T-helper 9 cell (primary cell): ENCODE measurements around the gene CAMKK2.
"Not testable (repeated sequence)": the region's sequence is repeated elsewhere in the genome, so short reads cannot be mapped to it uniquely, and the experiment has no call there.

Experiments
- DNase-seq: peaks from one replicate; pipeline ENCODE4 v3.0.0-alpha.2; 2020

CAMKK2 gene

DNA sequence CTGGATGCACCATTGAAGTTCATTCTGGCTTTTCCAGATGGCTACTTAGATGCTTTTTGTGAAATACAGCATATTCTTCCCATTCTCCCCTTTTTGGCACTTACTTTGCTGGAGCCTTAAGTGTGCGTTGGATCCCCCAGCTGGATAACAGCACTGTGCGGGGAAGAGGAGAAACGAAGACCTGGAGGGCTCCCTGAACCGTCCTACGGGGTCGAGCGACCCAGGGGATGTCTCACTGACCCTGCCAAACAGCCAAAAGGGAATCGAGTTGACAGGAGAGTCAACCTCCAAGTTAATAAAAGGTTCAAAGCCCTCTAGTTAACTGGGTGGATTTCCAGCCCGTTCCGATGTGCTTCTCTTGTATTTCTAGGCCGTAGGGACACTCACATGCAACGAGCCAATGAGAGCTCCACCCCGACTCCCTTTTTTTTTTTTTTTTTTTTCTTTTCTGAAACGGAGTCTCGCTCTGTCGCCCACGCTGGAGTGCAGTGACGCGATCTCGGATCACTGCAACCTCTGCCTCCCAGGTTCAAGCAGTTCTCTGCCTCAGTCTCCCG lies 1.0 kb upstream of the CAMKK2 start:
- DNase-seq = no peak

GRCh38 chr12:121295746-121296617 lies 527 bp downstream of the CAMKK2 start:
- DNase-seq = peak; percentile 18

- no peak for DNase-seq
Measured at GRCh38 chr12:121295116-121295745, 1.3 kb downstream of the CAMKK2 start.

GRCh38 chr12:121294151-121294889 lies 2.2 kb downstream of the CAMKK2 start:
- no peak for DNase-seq

DNA sequence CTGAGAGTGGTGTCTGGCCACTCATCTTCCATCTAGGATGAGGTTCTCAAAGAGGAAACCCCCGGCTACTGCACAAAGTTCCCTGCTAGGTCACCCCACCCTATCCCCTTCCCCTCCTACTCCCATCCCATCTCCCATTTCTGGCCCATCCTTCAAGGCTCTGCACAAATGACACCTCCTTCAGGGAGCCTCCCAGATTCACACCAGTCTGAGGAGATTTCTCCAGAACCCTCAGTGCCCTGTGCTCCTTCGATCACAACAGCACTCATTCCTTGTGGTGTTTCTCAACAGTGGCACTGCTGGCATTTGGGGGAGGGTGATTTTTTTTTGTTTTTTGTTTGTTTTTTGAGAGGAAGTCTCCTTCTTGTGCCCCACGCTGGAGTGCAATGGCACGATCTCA lies 2.9 kb downstream of the CAMKK2 start:
- DNase-seq = no peak

- no peak for DNase-seq
Measured at GRCh38 chr12:121290410-121290809, 6.1 kb downstream of the CAMKK2 start.

GRCh38 chr12:121289962-121290361 lies 6.5 kb downstream of the CAMKK2 start:
- DNase-seq = no peak

GRCh38 chr12:121288986-121289385 lies 7.5 kb downstream of the CAMKK2 start:
- no peak for DNase-seq

DNA sequence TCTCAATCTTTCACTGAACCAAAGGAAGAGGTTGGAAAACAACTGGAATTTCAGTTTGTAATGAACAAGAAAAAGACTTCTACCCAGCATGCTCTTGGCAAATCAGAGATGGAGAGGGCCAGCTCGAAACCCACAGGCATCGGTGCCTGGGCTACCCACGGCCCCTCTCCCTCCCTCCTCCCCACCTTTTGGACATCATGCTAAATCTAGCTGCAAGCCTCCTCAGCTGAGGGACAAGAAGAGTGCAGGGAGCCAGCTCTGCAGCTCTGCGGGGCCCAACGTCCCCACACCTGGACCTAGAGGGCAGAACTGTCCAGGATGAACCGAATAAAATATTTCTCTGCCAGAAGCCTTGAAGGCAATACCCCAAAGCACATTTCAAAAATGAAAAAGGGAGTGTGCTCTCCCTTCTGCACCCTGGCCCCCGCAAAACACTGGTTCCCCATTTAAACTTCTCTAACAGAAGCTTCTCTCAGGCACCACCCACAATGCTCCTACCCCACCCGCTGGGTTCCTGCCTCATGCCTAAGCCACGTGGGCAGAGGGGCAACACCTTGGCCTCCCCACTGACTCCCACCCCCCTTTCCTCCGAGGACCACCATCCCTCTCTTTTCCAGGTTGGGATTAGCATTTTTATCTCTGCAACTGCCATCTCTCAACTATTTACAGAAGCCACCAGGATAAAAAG lies 8.2 kb downstream of the CAMKK2 start:
- DNase-seq = no peak

DNA sequence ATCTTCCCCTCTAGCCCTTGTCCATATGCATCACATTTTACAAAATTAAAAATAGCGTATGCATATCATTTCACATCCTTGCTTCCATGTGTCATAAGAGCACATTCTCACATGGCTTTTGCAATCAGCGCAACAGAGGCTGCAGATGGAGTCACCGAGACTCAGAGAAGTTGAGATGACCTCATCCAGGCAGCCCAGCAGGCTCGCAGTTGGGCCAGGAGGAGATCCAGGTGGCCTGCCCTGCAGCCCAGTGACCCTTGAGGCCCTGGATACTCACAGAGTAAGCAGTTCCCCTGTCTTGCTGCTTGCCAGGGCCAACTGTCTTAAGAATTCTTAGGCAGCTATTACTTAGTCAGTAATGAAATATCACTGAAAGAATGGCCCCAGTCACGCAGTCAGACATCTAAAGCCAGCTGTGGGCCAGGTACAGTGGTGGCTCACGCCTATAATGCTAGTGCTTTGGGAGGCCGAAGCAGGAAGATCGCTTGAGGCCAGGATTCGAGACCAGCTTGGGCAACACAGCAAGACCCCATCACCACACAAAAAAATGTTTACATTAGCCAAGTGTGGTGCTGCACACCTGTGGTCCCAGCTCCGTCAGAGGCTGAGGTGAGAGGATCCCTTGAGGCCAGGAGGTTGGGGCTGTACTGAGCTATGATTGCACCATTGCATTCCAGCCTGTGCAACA lies 9.1 kb downstream of the CAMKK2 start:
- DNase-seq = no peak

DNA sequence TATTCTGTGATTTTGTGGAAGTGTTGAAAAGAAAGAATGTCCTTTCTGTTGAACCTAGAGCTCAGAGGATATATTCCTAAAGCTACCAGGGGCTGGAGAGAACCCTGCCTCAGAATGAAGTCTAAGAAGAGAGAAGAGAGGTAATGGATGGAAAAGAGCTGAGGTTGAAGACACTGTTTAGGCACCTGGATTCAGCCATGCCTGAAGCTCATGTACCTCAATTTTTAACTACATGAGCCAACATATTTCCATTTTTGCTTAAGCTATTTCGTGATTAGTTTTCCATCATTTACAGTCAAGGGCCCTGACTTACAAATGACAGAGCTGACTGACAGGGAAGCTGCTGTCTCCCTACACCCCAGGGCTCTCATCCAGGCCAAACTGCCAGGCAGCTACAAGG lies 10.7 kb downstream of the CAMKK2 start:
- DNase-seq = no peak

- DNase-seq = no peak
Measured at GRCh38 chr12:121284551-121285390, 11.7 kb downstream of the CAMKK2 start.

GRCh38 chr12:121283841-121284240 lies 12.7 kb downstream of the CAMKK2 start:
- no peak for DNase-seq

DNA sequence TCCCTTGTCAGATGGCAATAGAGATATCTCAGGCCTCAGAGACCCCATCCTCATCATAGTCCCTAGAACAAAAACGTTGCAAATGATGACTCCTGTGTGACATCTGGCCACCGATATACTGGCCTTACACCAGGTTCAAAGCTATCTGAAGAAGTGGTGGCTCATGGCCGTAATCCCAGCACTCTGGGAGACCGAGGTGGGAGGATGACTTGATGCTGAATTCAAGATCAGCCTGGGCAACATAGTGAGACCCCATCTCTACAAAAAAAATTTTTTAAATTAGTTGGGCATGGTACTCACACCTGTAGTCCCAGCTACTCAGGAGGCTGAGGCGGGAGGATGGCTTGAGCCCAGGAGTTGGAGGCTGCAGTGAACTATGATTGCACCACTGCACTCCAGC lies 13.1 kb downstream of the CAMKK2 start:
- DNase-seq = no peak

GRCh38 chr12:121282910-121283309 lies 13.6 kb downstream of the CAMKK2 start:
- DNase-seq = not testable (repeated sequence)

DNA sequence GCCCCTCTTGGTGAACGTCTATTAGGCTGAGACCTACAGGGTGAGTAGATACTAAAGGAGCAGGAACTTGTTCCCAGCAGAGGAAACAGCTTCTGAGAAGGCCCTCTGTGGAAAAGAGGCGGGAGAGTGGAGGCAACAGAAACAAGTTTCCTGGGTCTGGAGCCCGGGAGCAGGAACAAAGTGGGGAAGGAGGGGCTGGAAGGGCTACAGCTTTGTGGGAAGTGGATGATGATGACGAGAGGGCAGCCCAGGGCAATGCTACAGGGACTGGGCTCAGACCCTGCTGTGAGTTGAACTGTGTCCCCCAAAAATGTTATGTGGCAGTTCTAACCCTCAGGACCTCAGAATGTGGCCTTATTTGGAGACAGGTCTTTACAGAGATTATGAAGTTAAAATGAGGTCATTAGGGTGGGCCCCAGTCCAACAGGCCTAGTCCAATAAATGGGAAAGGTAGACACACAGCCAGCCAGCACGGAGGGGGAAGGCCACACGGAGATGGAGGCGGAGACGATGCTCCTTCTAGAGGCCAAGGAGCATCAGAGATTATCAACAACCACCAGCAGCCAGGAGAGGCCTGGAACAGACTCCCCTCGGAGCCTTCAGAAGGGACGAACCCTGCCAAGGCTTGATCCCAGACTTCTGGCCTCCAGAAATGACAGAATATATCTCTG lies 14.3 kb downstream of the CAMKK2 start:
- DNase-seq = no peak

- DNase-seq = not testable (repeated sequence)
Measured at GRCh38 chr12:121281116-121281515, 15.4 kb downstream of the CAMKK2 start.

DNA sequence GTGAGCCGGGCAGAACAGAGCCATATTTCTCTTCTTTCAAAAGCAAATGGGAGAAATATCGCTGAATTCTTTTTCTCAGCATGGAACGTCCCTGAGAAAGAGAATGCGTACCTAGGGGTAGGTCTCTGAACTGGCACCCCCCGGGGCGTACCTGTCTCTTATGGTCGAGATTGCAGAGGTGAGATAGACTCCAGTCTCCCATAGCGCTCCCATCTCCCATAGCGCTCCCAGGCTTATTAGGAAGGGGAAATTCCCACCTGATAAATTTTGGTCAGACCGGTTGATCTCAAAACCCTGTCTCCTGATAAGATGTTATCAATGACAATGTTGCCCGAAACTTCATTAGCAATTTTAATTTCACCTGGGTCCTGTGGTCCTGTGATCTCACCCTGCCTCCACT lies 16.0 kb downstream of the CAMKK2 start:
- not testable (repeated sequence) for DNase-seq

- DNase-seq = no peak
Measured at GRCh38 chr12:121279507-121279915, 17.0 kb downstream of the CAMKK2 start.

GRCh38 chr12:121279071-121279375 lies 17.5 kb downstream of the CAMKK2 start:
- DNase-seq = no peak
